ENCODE results near the gene CDH16. TPM values are rescaled to one million over a fixed set of nuclear protein-coding genes. Genes with fewer than 3 reads are reported as not detected.
A peak's percentile ranks its signal among the peaks of the same experiment; 100 is the strongest.

Gene CDH16
- total and polyA plus RNA-seq, 2 of the 13 experiments (the other 11 are each of a cell fraction or from before 2014, with no cell fraction given) = 2.7 to 3.9 TPM

GRCh38 chr16:66899945-66900710, 18.6 kb downstream of the CDH16 start (continued):
- peak; percentile 52 for TF ChIP-seq ARID5B (CRISPR knock-in tag; IDR thresholded peaks at IDR 0.05)
- no peak for TF ChIP-seq FOXP4 (CRISPR knock-in tag; IDR thresholded peaks at IDR 0.05)
- 0 out of 2 replicates have a peak, but pooled peaks have one; percentile 7 for TF ChIP-seq ZNF580 (CRISPR knock-in tag; IDR thresholded peaks at IDR 0.05; ENCODE audit: borderline replicate concordance, low read depth)
- TF ChIP-seq BHLHE40 (IDR thresholded peaks at IDR 0.05; ENCODE audit: low read length) = peak; percentile 74
- no peak for TF ChIP-seq MTF2 (CRISPR knock-in tag; IDR thresholded peaks at IDR 0.05; ENCODE audit: borderline replicate concordance)
- peak; percentile 37; the same call in 1 of the 2 replicates for TF ChIP-seq KDM2A (CRISPR knock-in tag; IDR thresholded peaks at IDR 0.05; ENCODE audit: borderline replicate concordance, low read depth)
- TF ChIP-seq ARID4A (CRISPR knock-in tag; IDR thresholded peaks at IDR 0.05; ENCODE audit: borderline replicate concordance) = no peak
- TF ChIP-seq NRL (CRISPR knock-in tag; IDR thresholded peaks at IDR 0.05; ENCODE audit: borderline replicate concordance) = 0 out of 2 replicates have a peak, but pooled peaks have one; percentile 36
- TF ChIP-seq TFE3 (CRISPR knock-in tag; IDR thresholded peaks at IDR 0.05) = peak; percentile 95
- peak; percentile 79 for TF ChIP-seq ZNF501 (CRISPR knock-in tag; IDR thresholded peaks at IDR 0.05)

All from HepG2 (cell line).